ENCODE measurements around the gene MAGI2. TPM values are rescaled to one million over a fixed set of nuclear protein-coding genes. Genes with fewer than 3 reads are reported as not detected.

MAGI2 gene
- total RNA-seq, 1 experiment from 2014 or later = 6.2 TPM

DNA sequence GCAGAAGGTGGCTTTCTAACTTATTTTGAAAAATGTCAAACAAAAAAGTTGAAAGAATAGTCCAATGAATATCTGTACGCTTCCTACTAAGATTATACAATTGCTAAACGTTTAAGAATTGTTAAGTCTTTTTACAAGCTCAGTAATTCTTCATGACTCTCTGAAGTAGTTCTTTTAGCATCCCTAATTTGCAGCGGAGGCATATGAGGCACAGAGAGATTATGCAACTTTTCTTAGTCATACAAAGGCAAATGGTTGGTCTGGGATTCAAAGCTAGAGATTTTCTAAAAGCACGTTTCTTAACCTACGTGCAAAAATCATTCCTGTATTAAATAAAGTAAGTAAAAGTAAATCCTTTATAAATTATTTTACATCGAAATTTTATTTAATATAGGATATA is 254.2 kb downstream of the MAGI2 start:
- DNase-seq = no peak
- no peaks in the 10 kb centered on the region for H3K27me3 ChIP-seq (ENCODE audit: control insufficient read depth, insufficient read depth, low read length)
- H3K4me3 ChIP-seq (ENCODE audit: insufficient read depth, low read depth, low read length) = no peak overlapping the region
- no peaks in the 10 kb centered on the region for H3K36me3 ChIP-seq (replicated peaks; ENCODE audit: control insufficient read depth, insufficient read depth, low read length)

GRCh38 chr7:79185605-79186004 is 267.9 kb downstream of the MAGI2 start:
- Histone ChIP-seq H3K4me3 (ENCODE audit: insufficient read depth, low read depth, low read length) (no peak overlapping the region), H3K36me3 (replicated peaks; ENCODE audit: control insufficient read depth, insufficient read depth, low read length) (no peaks in the 10 kb centered on the region), H3K27me3 (ENCODE audit: control insufficient read depth, insufficient read depth, low read length) (no peaks in the 10 kb centered on the region)
- no peak for DNase-seq

DNA sequence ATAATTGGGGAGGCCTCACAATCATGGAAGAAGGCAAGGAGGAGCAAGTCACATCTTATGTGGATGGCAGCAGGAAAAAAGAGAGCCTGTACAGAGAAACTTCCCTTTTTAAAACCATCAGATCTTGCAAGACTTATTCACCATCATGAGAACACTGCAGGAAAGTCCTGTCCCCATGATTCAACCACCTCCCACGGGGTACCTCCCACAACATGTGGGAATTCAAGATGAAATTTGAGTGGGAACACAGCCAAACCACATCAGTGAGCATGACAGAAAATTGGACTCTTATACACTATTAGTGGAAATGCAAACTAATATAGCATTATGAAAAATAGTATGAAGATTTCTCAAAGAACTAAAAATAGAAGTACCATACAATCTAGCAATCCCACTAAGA is 271.2 kb downstream of the MAGI2 start:
- H3K4me3 ChIP-seq (ENCODE audit: insufficient read depth, low read depth, low read length) = no peak overlapping the region
- H3K27me3 ChIP-seq (ENCODE audit: control insufficient read depth, insufficient read depth, low read length) = no peaks in the 10 kb centered on the region
- no peak for DNase-seq
- H3K36me3 ChIP-seq (replicated peaks; ENCODE audit: control insufficient read depth, insufficient read depth, low read length) = no peaks in the 10 kb centered on the region

DNA sequence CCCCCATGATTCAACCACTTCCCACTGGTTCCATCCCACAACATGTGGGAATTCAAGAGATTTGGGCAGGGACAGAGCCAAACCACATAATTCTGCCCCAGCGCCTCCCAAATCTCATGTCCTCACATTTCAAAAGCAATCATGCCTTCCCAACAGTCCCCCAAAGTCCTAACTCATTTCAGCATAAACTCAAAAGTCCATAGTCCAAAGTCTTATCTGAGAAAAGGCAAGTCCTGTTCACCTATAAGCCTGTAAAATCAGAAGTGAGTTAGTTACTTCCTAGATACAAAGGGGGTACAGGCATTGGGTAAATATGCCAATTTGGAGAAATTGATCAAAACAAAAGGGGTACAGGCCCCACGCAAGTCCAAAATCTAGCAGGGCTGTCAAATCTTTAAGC is 272.9 kb downstream of the MAGI2 start:
- Histone ChIP-seq H3K27me3 (ENCODE audit: control insufficient read depth, insufficient read depth, low read length) (no peaks in the 10 kb centered on the region), H3K36me3 (replicated peaks; ENCODE audit: control insufficient read depth, insufficient read depth, low read length) (no peaks in the 10 kb centered on the region), H3K4me3 (ENCODE audit: insufficient read depth, low read depth, low read length) (no peak overlapping the region)
- no peak for DNase-seq

- no peak for DNase-seq
- Histone ChIP-seq H3K27me3 (ENCODE audit: control insufficient read depth, insufficient read depth, low read length) (no peaks in the 10 kb centered on the region), H3K4me3 (ENCODE audit: insufficient read depth, low read depth, low read length) (no peak overlapping the region), H3K36me3 (replicated peaks; ENCODE audit: control insufficient read depth, insufficient read depth, low read length) (no peaks in the 10 kb centered on the region)
These were observed 276.5 kb downstream of the MAGI2 start for GRCh38 chr7:79176859-79177477.

DNA sequence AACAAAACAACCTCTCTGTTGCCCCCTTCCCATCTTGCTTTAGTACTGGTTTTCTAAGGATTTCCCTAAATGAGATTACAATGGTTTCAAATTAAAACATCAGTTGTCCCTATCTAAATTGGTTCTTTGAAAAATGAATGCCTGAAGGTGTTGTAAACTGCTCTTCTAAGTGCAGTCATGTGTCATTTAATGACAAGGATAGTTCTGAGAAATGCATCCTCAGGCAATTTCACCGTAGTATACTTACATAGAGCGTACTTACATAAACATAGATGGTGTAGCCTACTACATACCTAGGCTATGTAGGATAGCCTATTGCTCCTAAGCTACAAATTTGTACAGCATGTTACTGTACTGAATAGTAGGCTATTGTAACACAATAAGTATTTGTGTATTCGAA is 278.1 kb downstream of the MAGI2 start:
- no peak overlapping the region for H3K4me3 ChIP-seq (ENCODE audit: insufficient read depth, low read depth, low read length)
- DNase-seq = no peak
- no peaks in the 10 kb centered on the region for H3K27me3 ChIP-seq (ENCODE audit: control insufficient read depth, insufficient read depth, low read length)
- no peaks in the 10 kb centered on the region for H3K36me3 ChIP-seq (replicated peaks; ENCODE audit: control insufficient read depth, insufficient read depth, low read length)

DNA sequence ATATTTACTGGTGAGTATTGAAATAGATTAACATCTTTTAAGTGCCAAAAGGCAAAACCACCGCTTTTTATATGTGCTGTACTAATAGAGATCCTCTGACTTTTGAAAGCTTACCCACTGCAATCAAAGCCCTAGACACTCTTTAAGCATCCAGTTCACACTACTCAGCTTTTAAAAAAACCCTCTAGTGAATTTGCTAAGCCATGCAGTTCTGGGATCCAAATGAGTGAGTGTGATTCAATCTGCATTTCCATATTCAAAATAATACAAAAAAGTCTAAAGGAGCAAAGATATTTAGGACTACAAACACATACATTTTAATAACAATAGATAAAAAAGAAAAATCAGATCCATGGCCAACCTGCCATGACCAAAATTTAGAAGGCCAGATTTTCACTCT is 288.2 kb downstream of the MAGI2 start:
- DNase-seq = no peak
- Histone ChIP-seq H3K27me3 (ENCODE audit: control insufficient read depth, insufficient read depth, low read length) (no peaks in the 10 kb centered on the region), H3K36me3 (replicated peaks; ENCODE audit: control insufficient read depth, insufficient read depth, low read length) (no peaks in the 10 kb centered on the region), H3K4me3 (ENCODE audit: insufficient read depth, low read depth, low read length) (no peak overlapping the region)

DNA sequence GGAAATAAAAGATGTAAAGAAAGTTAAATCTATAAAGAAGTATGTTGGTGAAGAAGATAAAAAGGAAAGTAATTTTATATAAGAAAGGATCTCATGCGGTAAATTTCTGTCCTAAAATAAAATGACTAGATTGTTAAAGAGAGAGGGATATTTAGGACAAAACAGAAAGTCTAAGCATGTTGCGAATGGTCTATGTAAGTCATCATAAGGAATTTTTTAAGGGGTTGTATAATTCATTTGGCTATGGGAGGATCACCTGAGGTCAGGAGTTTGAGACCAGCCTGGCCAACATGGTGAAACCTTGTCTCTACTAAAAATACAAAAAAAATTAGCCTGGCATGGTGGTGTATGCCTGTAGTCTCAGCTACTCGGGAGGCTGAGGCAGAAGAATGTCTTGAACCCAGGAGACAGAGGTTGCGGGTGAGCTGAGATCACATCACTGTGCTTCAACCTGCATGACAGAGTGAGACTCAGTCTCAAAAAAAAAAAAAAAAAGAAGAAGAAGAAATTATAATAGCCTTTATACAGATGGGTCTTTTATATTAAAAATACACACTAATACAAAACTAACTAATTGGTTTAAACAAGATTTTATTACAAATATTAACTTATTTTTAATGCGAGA is 294.3 kb downstream of the MAGI2 start:
- no peaks in the 10 kb centered on the region for H3K36me3 ChIP-seq (replicated peaks; ENCODE audit: control insufficient read depth, insufficient read depth, low read length)
- H3K27me3 ChIP-seq (ENCODE audit: control insufficient read depth, insufficient read depth, low read length) = no peaks in the 10 kb centered on the region
- H3K4me3 ChIP-seq (ENCODE audit: insufficient read depth, low read depth, low read length) = no peak overlapping the region
- no peak for DNase-seq

GRCh38 chr7:79157281-79157680 is 296.2 kb downstream of the MAGI2 start:
- Histone ChIP-seq H3K36me3 (replicated peaks; ENCODE audit: control insufficient read depth, insufficient read depth, low read length) (no peaks in the 10 kb centered on the region), H3K27me3 (ENCODE audit: control insufficient read depth, insufficient read depth, low read length) (no peaks in the 10 kb centered on the region), H3K4me3 (ENCODE audit: insufficient read depth, low read depth, low read length) (no peak overlapping the region)
- DNase-seq = no peak

GRCh38 chr7:79149831-79150230 is 303.6 kb downstream of the MAGI2 start:
- DNase-seq = no peak
- Histone ChIP-seq H3K27me3 (ENCODE audit: control insufficient read depth, insufficient read depth, low read length) (no peaks in the 10 kb centered on the region), H3K4me3 (ENCODE audit: insufficient read depth, low read depth, low read length) (no peak overlapping the region), H3K36me3 (replicated peaks; ENCODE audit: control insufficient read depth, insufficient read depth, low read length) (no peaks in the 10 kb centered on the region)

DNA sequence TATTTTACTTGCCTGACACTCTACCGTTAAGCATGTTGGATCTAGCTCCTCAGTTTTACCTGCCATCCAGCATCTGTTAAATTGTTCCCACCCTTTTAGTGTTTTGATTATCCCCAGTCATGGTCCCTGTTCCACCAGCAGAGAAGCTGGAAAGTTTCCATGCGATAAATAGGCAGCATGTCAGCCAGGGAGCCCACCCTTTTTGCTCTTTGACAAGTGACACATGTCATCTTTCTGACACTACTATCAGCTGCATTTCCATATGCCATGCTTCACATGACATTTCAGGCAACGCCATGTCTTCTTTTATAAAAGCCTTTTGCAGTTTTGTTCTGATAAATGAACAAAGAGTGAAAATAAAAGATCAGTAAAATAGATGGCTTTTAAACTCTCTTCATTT is 310.8 kb downstream of the MAGI2 start:
- H3K27me3 ChIP-seq (ENCODE audit: control insufficient read depth, insufficient read depth, low read length) = no peaks in the 10 kb centered on the region
- H3K4me3 ChIP-seq (ENCODE audit: insufficient read depth, low read depth, low read length) = no peak overlapping the region
- no peaks in the 10 kb centered on the region for H3K36me3 ChIP-seq (replicated peaks; ENCODE audit: control insufficient read depth, insufficient read depth, low read length)
- no peak for DNase-seq

- Histone ChIP-seq H3K4me3 (ENCODE audit: insufficient read depth, low read depth, low read length) (no peak overlapping the region), H3K27me3 (ENCODE audit: control insufficient read depth, insufficient read depth, low read length) (no peaks in the 10 kb centered on the region), H3K36me3 (replicated peaks; ENCODE audit: control insufficient read depth, insufficient read depth, low read length) (no peaks in the 10 kb centered on the region)
- no peak for DNase-seq
These were observed 312.2 kb downstream of the MAGI2 start for GRCh38 chr7:79141252-79141651.

- Histone ChIP-seq H3K27me3 (ENCODE audit: control insufficient read depth, insufficient read depth, low read length) (no peaks in the 10 kb centered on the region), H3K36me3 (replicated peaks; ENCODE audit: control insufficient read depth, insufficient read depth, low read length) (no peaks in the 10 kb centered on the region), H3K4me3 (ENCODE audit: insufficient read depth, low read depth, low read length) (no peak overlapping the region)
- DNase-seq = no peak
These were observed 315.5 kb downstream of the MAGI2 start for GRCh38 chr7:79137942-79138341.

DNA sequence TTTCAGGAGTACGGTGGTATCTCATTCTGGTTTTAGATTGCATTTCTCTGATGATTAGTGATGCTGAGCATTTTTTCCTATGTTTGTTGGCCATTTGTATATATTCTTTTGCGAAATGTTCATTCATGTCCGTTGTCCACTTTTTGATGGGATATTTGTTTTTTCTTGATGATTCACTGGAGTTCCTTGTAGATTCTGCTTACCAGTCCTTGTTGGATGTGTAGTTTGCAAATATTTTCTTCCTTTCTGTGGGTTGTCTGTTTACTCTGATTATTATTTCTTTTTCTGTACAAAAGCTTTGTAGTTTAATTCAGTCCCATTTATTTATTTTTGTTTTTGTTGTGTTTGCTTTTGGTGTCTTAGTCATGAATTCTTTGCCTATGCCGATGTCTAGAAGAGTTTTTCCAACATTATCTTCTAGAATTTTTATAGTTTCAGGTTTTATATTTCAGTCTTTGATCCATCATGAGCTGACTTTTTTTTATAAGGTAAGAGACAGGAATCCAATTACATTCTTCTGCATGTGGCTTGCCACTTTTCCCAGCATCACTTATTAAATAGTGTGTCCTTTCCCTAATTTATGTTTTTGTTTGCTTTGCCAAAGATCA is 320.5 kb downstream of the MAGI2 start:
- no peak for DNase-seq
- H3K36me3 ChIP-seq (replicated peaks; ENCODE audit: control insufficient read depth, insufficient read depth, low read length) = no peaks in the 10 kb centered on the region
- no peaks in the 10 kb centered on the region for H3K27me3 ChIP-seq (ENCODE audit: control insufficient read depth, insufficient read depth, low read length)
- no peak overlapping the region for H3K4me3 ChIP-seq (ENCODE audit: insufficient read depth, low read depth, low read length)

GRCh38 chr7:79130715-79131114 is 322.8 kb downstream of the MAGI2 start:
- Histone ChIP-seq H3K36me3 (replicated peaks; ENCODE audit: control insufficient read depth, insufficient read depth, low read length) (no peaks in the 10 kb centered on the region), H3K4me3 (ENCODE audit: insufficient read depth, low read depth, low read length) (no peak overlapping the region), H3K27me3 (ENCODE audit: control insufficient read depth, insufficient read depth, low read length) (no peaks in the 10 kb centered on the region)
- DNase-seq = no peak
